H9 (cell line): ENCODE data around the gene NPC1. TPM values are rescaled to one million over a fixed set of nuclear protein-coding genes. Genes with fewer than 3 reads are reported as not detected.

Source experiments
- DNase-seq: peaks from one replicate; pipeline ENCODE4 v3.0.0-alpha.2; 2017
- H2AFZ ChIP-seq: one replicate; pipeline ENCODE4 v1.6.1; 2013; ENCODE audit warnings: mild to moderate bottlenecking, low read length, control low read depth, moderate library complexity
- H2AK5ac ChIP-seq: 2 replicates; pipeline ENCODE4 v1.6.1; 2013; ENCODE audit warnings: low read length, control low read depth, mixed read lengths; ENCODE audit not compliant: insufficient read length
- H2BK120ac ChIP-seq: one replicate; pipeline ENCODE4 v1.6.1; 2013; ENCODE audit warnings: low read depth, mild to moderate bottlenecking, low read length, control low read depth, inconsistent platforms; ENCODE audit not compliant: poor library complexity, severe bottlenecking
- H2BK12ac ChIP-seq: 2 replicates; pipeline ENCODE4 v1.6.1; 2013; ENCODE audit warnings: low read length, control low read depth, mixed read lengths, low read depth; ENCODE audit not compliant: insufficient read length
- H2BK15ac ChIP-seq: 2 replicates; pipeline ENCODE4 v1.6.1; 2013; ENCODE audit warnings: low read depth, low read length, control low read depth
- H2BK20ac ChIP-seq: one replicate; pipeline ENCODE4 v1.6.1; 2013; ENCODE audit warnings: low read depth, mild to moderate bottlenecking, low read length, control low read depth, inconsistent platforms; ENCODE audit not compliant: poor library complexity, severe bottlenecking
- H2BK5ac ChIP-seq: 2 replicates; pipeline ENCODE4 v1.6.1; 2013; ENCODE audit warnings: low read length, control low read depth, mixed read lengths; ENCODE audit not compliant: insufficient read length
- H3K14ac ChIP-seq: 2 replicates; pipeline ENCODE4 v1.6.1; 2013; ENCODE audit warnings: low read length, control low read depth; ENCODE audit not compliant: insufficient read depth
- H3K18ac ChIP-seq: 2 replicates; pipeline ENCODE4 v1.6.1; 2013; ENCODE audit warnings: low read depth, mild to moderate bottlenecking, mixed read lengths, low read length, control low read depth; ENCODE audit not compliant: insufficient read length
- H3K23ac ChIP-seq: 2 replicates; pipeline ENCODE4 v1.6.1; 2013; ENCODE audit warnings: low read length, control low read depth, mixed read lengths, low read depth; ENCODE audit not compliant: insufficient read length
- H3K23me2 ChIP-seq: 2 replicates; pipeline ENCODE4 v1.6.1; 2013; ENCODE audit warnings: low read depth, mild to moderate bottlenecking, mixed read lengths, low read length, control low read depth; ENCODE audit not compliant: insufficient read length, poor library complexity, severe bottlenecking
- H3K27ac ChIP-seq: 2 replicates; pipeline ENCODE4 v1.5.1; 2013; ENCODE audit warnings: low read length, control low read depth, mixed read lengths, low read depth; ENCODE audit not compliant: insufficient read length
- H3K27me3 ChIP-seq: 2 replicates; pipeline ENCODE4 v1.6.1; 2013; ENCODE audit warnings: low read length, control low read depth, inconsistent platforms; ENCODE audit not compliant: insufficient read depth
- H3K4ac ChIP-seq: 2 replicates; pipeline ENCODE4 v1.6.1; 2013; ENCODE audit warnings: low read depth, mild to moderate bottlenecking, control low read depth, inconsistent platforms, low read length, moderate library complexity
- H3K4me1 ChIP-seq: 2 replicates; pipeline ENCODE4 v1.6.1; 2013; ENCODE audit warnings: low read length, control low read depth, inconsistent platforms; ENCODE audit not compliant: insufficient read depth
- H3K4me2 ChIP-seq: 2 replicates; pipeline ENCODE4 v1.6.1; 2013; ENCODE audit warnings: low read length, control low read depth, mixed read lengths; ENCODE audit not compliant: insufficient read length, insufficient read depth
- H3K56ac ChIP-seq: 2 replicates; pipeline ENCODE4 v1.6.1; 2013; ENCODE audit warnings: low read depth, mild to moderate bottlenecking, mixed read lengths, low read length, control low read depth; ENCODE audit not compliant: insufficient read length
- H3K79me1 ChIP-seq: 2 replicates; pipeline ENCODE4 v1.6.1; 2013; ENCODE audit warnings: low read depth, mild to moderate bottlenecking, moderate library complexity, low read length, control low read depth, inconsistent platforms; ENCODE audit not compliant: insufficient read depth, poor library complexity, severe bottlenecking
- H3K79me2 ChIP-seq: 2 replicates; pipeline ENCODE4 v1.6.1; 2013; ENCODE audit warnings: low read length, control low read depth, inconsistent platforms; ENCODE audit not compliant: insufficient read depth
- H3K9ac ChIP-seq: 2 replicates; pipeline ENCODE4 v1.6.1; 2013; ENCODE audit warnings: low read length, control low read depth, mixed read lengths; ENCODE audit not compliant: insufficient read length; ENCODE audit errors: extremely low read depth
- H3K9me3 ChIP-seq: one replicate; pipeline ENCODE4 v1.6.1; 2013; ENCODE audit warnings: low read depth, low read length, inconsistent platforms; ENCODE audit not compliant: control insufficient read depth
- H3T11ph ChIP-seq: one replicate; pipeline ENCODE4 v1.6.1; 2013; ENCODE audit warnings: mild to moderate bottlenecking, low read length, control low read depth, inconsistent platforms
- H4K20me1 ChIP-seq: one replicate; pipeline ENCODE4 v1.6.1; 2013; ENCODE audit not compliant: control insufficient read depth, insufficient read length, insufficient read depth
- H4K5ac ChIP-seq: 2 replicates; pipeline ENCODE4 v1.6.1; 2013; ENCODE audit warnings: low read depth, mild to moderate bottlenecking, mixed read lengths, low read length, control low read depth; ENCODE audit not compliant: insufficient read length
- H4K8ac ChIP-seq: replicated peaks from 2 replicates; pipeline ENCODE4 v1.6.1; 2013; ENCODE audit warnings: low read length, control low read depth, mixed read lengths, low read depth; ENCODE audit not compliant: insufficient read length
- H4K91ac ChIP-seq: 2 replicates; pipeline ENCODE4 v1.6.1; 2013; ENCODE audit warnings: low read depth, mild to moderate bottlenecking, moderate library complexity, mixed read lengths, low read length, control low read depth; ENCODE audit not compliant: insufficient read length
- H3K27ac Mint-ChIP-seq, 3 experiments: 2 replicates in 2 of 3; 3 replicates in 1 of 3; pipeline ENCODE4 v1.8.0; 2020 to 2021; ENCODE audit warnings: mixed read lengths in 3 of 3, mild to moderate bottlenecking in 1 of 3, moderate library complexity in 1 of 3
- H3K27me3 Mint-ChIP-seq: 2 replicates; pipeline ENCODE4 v1.8.0; 2021; ENCODE audit warnings: low read depth, mild to moderate bottlenecking, moderate library complexity, mixed read lengths
- H3K36me3 Mint-ChIP-seq, 3 experiments: 2 replicates in 2 of 3; 3 replicates in 1 of 3; pipeline ENCODE4 v1.8.0; 2020 to 2021; ENCODE audit warnings: low read depth in 3 of 3, mixed read lengths in 3 of 3; ENCODE audit not compliant: insufficient read depth in 1 of 3
- H3K4me1 Mint-ChIP-seq, 2 experiments: 2 replicates each; pipeline ENCODE4 v1.8.0; 2020; ENCODE audit warnings: mixed read lengths in 2 of 2
- H3K4me3 Mint-ChIP-seq, 2 experiments: 2 replicates in 1 of 2; 3 replicates in 1 of 2; pipeline ENCODE4 v1.8.0; 2020 to 2021; ENCODE audit warnings: mild to moderate bottlenecking in 2 of 2, mixed read lengths in 2 of 2, moderate library complexity in 1 of 2
- H3K9me3 Mint-ChIP-seq, 2 experiments: 2 replicates in 1 of 2; 3 replicates in 1 of 2; pipeline ENCODE4 v1.8.0; 2020; ENCODE audit warnings: mild to moderate bottlenecking in 2 of 2, mixed read lengths in 2 of 2, moderate library complexity in 1 of 2
- WGBS: extraction: QIAGEN DNeasy Blood & Tissue Kit; methylation state at CpG from one replicate; pipeline ENCODE4 v1.1.7; 2013; ENCODE audit warnings: missing lambda C conversion rate, low lambda C conversion rate, mixed read lengths; ENCODE audit not compliant: insufficient read length; ENCODE audit errors: extremely low coverage; 5-methylcytosine and 5-hydroxymethylcytosine counted together
- total RNA-seq: library from RNA; stranded (reverse); gene quantifications from 2 replicates; pipeline ENCODE4 v1.2.1, GENCODE V29; 2021
- TF ChIP-seq, protein P1 (sequence below): fragments of 200-600 bp; sonication (generic); conservative IDR thresholded peaks from 3 replicates; pipeline ENCODE4 v1.8.0; 2021; ENCODE audit warnings: antibody characterized with exemption, mild to moderate bottlenecking

The NPC1 gene
- total RNA-seq, 1 experiment from 2014 or later: 24.2 TPM

DNA sequence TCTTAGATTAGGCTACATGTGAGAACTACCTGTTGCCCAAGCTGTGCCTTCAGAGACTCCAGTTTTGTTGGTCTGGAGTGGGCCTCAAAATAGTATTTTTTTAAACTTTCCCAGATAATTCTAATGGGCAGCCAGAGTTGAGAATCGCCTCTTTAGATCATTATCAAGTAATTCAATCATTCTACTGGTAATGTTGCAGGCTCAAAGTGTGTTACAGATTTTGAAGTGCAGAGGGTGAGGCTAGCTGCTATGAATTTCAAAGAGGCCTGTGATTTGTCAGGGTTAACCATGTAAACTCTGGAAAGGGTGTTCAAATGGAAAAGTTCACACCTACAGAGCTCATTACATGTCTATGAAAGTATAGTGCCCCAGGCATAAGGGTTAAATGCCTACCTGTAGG lies 46.3 kb upstream of the NPC1 start:
- no peaks in the 10 kb centered on the region for H3K36me3 Mint-ChIP-seq
- Histone ChIP-seq H2AK5ac (no peak overlapping the region), H3K18ac (no peak overlapping the region), H4K5ac (no peak overlapping the region), H3K79me1 (no peaks in the 10 kb centered on the region), H3K27ac (no peak overlapping the region), H3K23me2 (no peaks in the 10 kb centered on the region), H3K14ac (no peak overlapping the region), H3K27me3 (no peaks in the 10 kb centered on the region), H3K4ac (no peak overlapping the region), H3K23ac (no peak overlapping the region), H2BK12ac (no peak overlapping the region), H3K9ac (no peak overlapping the region), H4K8ac (no peak overlapping the region), H3K79me2 (no peaks in the 10 kb centered on the region), H3K9me3 (no peaks in the 10 kb centered on the region), H4K20me1 (no peaks in the 10 kb centered on the region), H2AFZ (no peak overlapping the region), H2BK5ac (no peak overlapping the region), H3K56ac (no peak overlapping the region), H3K4me2 (no peak overlapping the region), H2BK120ac (no peak overlapping the region), H3T11ph (no peak overlapping the region), H2BK15ac (no peak overlapping the region), H3K4me1 (peaks cover 5% of the 10 kb centered on the region; the same call in 1 of the 2 replicates), H2BK20ac (no peak overlapping the region), H4K91ac (no peak overlapping the region)
- H3K4me1 Mint-ChIP-seq: peaks cover 12 to 15% of the 10 kb centered on the region in 2 experiments
- TF ChIP-seq, protein P1, sequence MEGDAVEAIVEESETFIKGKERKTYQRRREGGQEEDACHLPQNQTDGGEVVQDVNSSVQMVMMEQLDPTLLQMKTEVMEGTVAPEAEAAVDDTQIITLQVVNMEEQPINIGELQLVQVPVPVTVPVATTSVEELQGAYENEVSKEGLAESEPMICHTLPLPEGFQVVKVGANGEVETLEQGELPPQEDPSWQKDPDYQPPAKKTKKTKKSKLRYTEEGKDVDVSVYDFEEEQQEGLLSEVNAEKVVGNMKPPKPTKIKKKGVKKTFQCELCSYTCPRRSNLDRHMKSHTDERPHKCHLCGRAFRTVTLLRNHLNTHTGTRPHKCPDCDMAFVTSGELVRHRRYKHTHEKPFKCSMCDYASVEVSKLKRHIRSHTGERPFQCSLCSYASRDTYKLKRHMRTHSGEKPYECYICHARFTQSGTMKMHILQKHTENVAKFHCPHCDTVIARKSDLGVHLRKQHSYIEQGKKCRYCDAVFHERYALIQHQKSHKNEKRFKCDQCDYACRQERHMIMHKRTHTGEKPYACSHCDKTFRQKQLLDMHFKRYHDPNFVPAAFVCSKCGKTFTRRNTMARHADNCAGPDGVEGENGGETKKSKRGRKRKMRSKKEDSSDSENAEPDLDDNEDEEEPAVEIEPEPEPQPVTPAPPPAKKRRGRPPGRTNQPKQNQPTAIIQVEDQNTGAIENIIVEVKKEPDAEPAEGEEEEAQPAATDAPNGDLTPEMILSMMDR: no peak
- no CpG with 5 or more reads among the region's 1 CpG for WGBS
- H3K27ac Mint-ChIP-seq: no peak overlapping the region
- no peak for DNase-seq
- H3K9me3 Mint-ChIP-seq: no peaks in the 10 kb centered on the region
- peaks cover 2% of the 10 kb centered on the region; the same call in 1 of the 2 replicates for H3K27me3 Mint-ChIP-seq
- H3K4me3 Mint-ChIP-seq: no peak overlapping the region
